HEK293T (cell line): Measurements from ENCODE around the gene KRT85.
A peak's percentile ranks its signal among the peaks of the same experiment; 100 is the strongest.

Experiments
- CTCF ChIA-PET: fragments of 350-600 bp; formaldehyde crosslinking; extraction: SDS; loops from one replicate; lab custom pipeline; 2021; ENCODE audit warnings: antibody characterized with exemption, inconsistent platforms; lab: Yijun Ruan, JAX
- POLR2A ChIA-PET: fragments of 350-600 bp; formaldehyde crosslinking; extraction: SDS; loops from one replicate; lab custom pipeline; 2020; ENCODE audit warnings: antibody characterized with exemption, inconsistent platforms; lab: Yijun Ruan, JAX
- DNase-seq: peaks from one replicate; pipeline ENCODE4 v3.0.0; 2012; ENCODE audit warnings: mixed read lengths; ENCODE audit errors: extremely low spot score
- ARNT ChIP-seq: fragments of 450-650 bp; IDR thresholded peaks from 2 replicates; pipeline ENCODE4 v1.6.1; 2017; ENCODE audit warnings: mild to moderate bottlenecking
- BHLHE40 ChIP-seq: fragments of 450-650 bp; IDR thresholded peaks from 2 replicates; pipeline ENCODE4 v1.6.1; 2016; ENCODE audit warnings: mild to moderate bottlenecking, moderate library complexity, borderline replicate concordance
- CTBP1 ChIP-seq: fragments of 450-650 bp; IDR thresholded peaks from 2 replicates; pipeline ENCODE4 v1.6.1; 2016; ENCODE audit warnings: borderline replicate concordance
- ELF4 ChIP-seq: fragments of 450-650 bp; IDR thresholded peaks from 2 replicates; pipeline ENCODE4 v1.6.1; 2017; ENCODE audit warnings: antibody characterized with exemption
- FOXA1 ChIP-seq: fragments of 450-650 bp; IDR thresholded peaks from 2 replicates; pipeline ENCODE4 v1.6.1; 2016; ENCODE audit warnings: mild to moderate bottlenecking
- FOXK2 ChIP-seq: fragments of 450-650 bp; IDR thresholded peaks from 2 replicates; pipeline ENCODE4 v1.6.1; 2016; ENCODE audit warnings: mild to moderate bottlenecking
- FOXM1 ChIP-seq: fragments of 450-650 bp; IDR thresholded peaks from 2 replicates; pipeline ENCODE4 v1.6.1; 2017; ENCODE audit warnings: mild to moderate bottlenecking, borderline replicate concordance
- HDGF ChIP-seq: fragments of 450-650 bp; IDR thresholded peaks from 2 replicates; pipeline ENCODE4 v1.6.1; 2017; ENCODE audit warnings: antibody characterized with exemption, borderline replicate concordance
- L3MBTL2 ChIP-seq: fragments of 450-650 bp; conservative IDR thresholded peaks from 2 replicates; pipeline ENCODE4 v1.6.1; 2016; ENCODE audit warnings: mild to moderate bottlenecking
- LEF1 ChIP-seq: fragments of 450-650 bp; IDR thresholded peaks from 2 replicates; pipeline ENCODE4 v1.6.1; 2017; ENCODE audit warnings: mild to moderate bottlenecking, borderline replicate concordance
- NFRKB ChIP-seq: fragments of 450-650 bp; IDR thresholded peaks from 2 replicates; pipeline ENCODE4 v1.6.1; 2016; ENCODE audit warnings: mild to moderate bottlenecking, moderate library complexity
- PKNOX1 ChIP-seq: fragments of 450-650 bp; IDR thresholded peaks from 2 replicates; pipeline ENCODE4 v1.6.1; 2016
- SP1 ChIP-seq: fragments of 450-650 bp; IDR thresholded peaks from 2 replicates; pipeline ENCODE4 v1.6.1; 2017
- SUZ12 ChIP-seq: fragments of 450-650 bp; IDR thresholded peaks from 2 replicates; pipeline ENCODE4 v1.6.1; 2016; ENCODE audit warnings: mild to moderate bottlenecking
- TARDBP ChIP-seq: fragments of 450-650 bp; IDR thresholded peaks from 2 replicates; pipeline ENCODE4 v1.6.1; 2016
- ZNF384 ChIP-seq: fragments of 450-650 bp; IDR thresholded peaks from 2 replicates; pipeline ENCODE4 v1.6.1; 2016

KRT85 gene

GRCh38 chr12:52390739-52391617, 23.7 kb upstream of the KRT85 start:
- POLR2A ChIA-PET, result no interaction called here
- CTCF ChIA-PET, result interaction anchor here (0.9 to 1.3 kb wide), 2 partner anchors 18 to 489 kb away, joined by 4 to 7 read pairs; no protein-coding TSS in a partner anchor
- peak; percentile 46 for DNase-seq
- no peak for TF ChIP-seq FOXK2
- TF ChIP-seq L3MBTL2, result no peak
- TF ChIP-seq BHLHE40, result no peak
- no peak for TF ChIP-seq CTBP1
- no peak for TF ChIP-seq PKNOX1
- TF ChIP-seq SUZ12, result no peak
- no peak for TF ChIP-seq TARDBP
- no peak for TF ChIP-seq LEF1

- POLR2A ChIA-PET, result no interaction called here
- no peak for DNase-seq
- TF ChIP-seq BHLHE40 (no peak), FOXK2 (no peak), SUZ12 (no peak)
- CTCF ChIA-PET, result no interaction called here
These were observed 22.3 kb upstream of the KRT85 start for GRCh38 chr12:52389313-52390207.

- ChIA-PET CTCF (no interaction called here), POLR2A (no interaction called here)
- no peak for DNase-seq
- no peak for TF ChIP-seq TARDBP
- no peak for TF ChIP-seq HDGF
- TF ChIP-seq BHLHE40, result no peak
- TF ChIP-seq SP1, result no peak
- no peak for TF ChIP-seq L3MBTL2
- no peak for TF ChIP-seq FOXA1
- TF ChIP-seq ZNF384, result no peak
- no peak for TF ChIP-seq ARNT
- no peak for TF ChIP-seq ELF4
- TF ChIP-seq FOXM1, result no peak
- no peak for TF ChIP-seq CTBP1
- no peak for TF ChIP-seq NFRKB
- TF ChIP-seq FOXK2, result no peak
These were observed 20.6 kb upstream of the KRT85 start for GRCh38 chr12:52387859-52388258.

GRCh38 chr12:52385226-52385702, 18.0 kb upstream of the KRT85 start, which contains the start of gene KRT84:
Gene KRT84 (minus strand): TSS chr12:52385652. CDS start chr12:52385585, 67 bp downstream.
- no peak for DNase-seq
- ChIA-PET POLR2A (no interaction called here), CTCF (interaction anchor here (0.7 to 1.5 kb wide), 3 partner anchors 13 to 494 kb away, joined by 3 to 4 read pairs (median 3); no protein-coding TSS in a partner anchor)
- TF ChIP-seq L3MBTL2, result no peak
- TF ChIP-seq CTBP1, result no peak
- TF ChIP-seq FOXA1, result no peak
- TF ChIP-seq HDGF, result no peak
- TF ChIP-seq PKNOX1, result no peak
- TF ChIP-seq SUZ12, result no peak
- no peak for TF ChIP-seq SP1
- TF ChIP-seq FOXK2, result no peak
- no peak for TF ChIP-seq ZNF384
- TF ChIP-seq NFRKB, result no peak
- no peak for TF ChIP-seq BHLHE40

GRCh38 chr12:52383331-52383730, 16.1 kb upstream of the KRT85 start:
- DNase-seq, result no peak
- no peak for TF ChIP-seq CTBP1
- ChIA-PET CTCF (interaction anchor here (0.6 to 0.8 kb wide), 2 partner anchors 10 to 487 kb away, joined by 3 read pairs; no protein-coding TSS in a partner anchor), POLR2A (no interaction called here)

GRCh38 chr12:52382854-52383253, 15.6 kb upstream of the KRT85 start:
- no peak for DNase-seq
- POLR2A ChIA-PET, result no interaction called here
- CTCF ChIA-PET, result interaction anchor here (0.8 kb wide), 1 partner anchor 488 kb away, joined by 3 read pairs; no protein-coding TSS in a partner anchor
- TF ChIP-seq LEF1 (no peak), TARDBP (no peak), SP1 (no peak), SUZ12 (no peak), FOXA1 (no peak), PKNOX1 (no peak), CTBP1 (no peak), ELF4 (no peak), FOXK2 (no peak), FOXM1 (no peak), NFRKB (no peak), L3MBTL2 (no peak), HDGF (no peak), ARNT (no peak), BHLHE40 (no peak), ZNF384 (no peak)
